Kidney (tissue), 14 donors: ENCODE results near the gene FAM114A2. TPM values are rescaled to one million over a fixed set of nuclear protein-coding genes. Genes with fewer than 3 reads are reported as not detected.

Experiments
- DNase-seq, 5 donors: peaks; one replicate each; pipeline ENCODE4 v3.0.0-alpha.2; 2013 to 2020
- FAIRE-seq: peaks from 2 replicates; lab custom pipeline; 2012; peaks lifted over from hg19 to GRCh38; lab: Jason Lieb, UNC
- H3K27ac ChIP-seq, 2 donors: one replicate each; pipeline ENCODE4 v1.7.0; 2013; ENCODE audit warnings: low read depth in 2 of 2, low read length in 2 of 2, inconsistent platforms in 1 of 2
- H3K27me3 ChIP-seq: one replicate; pipeline ENCODE4 v1.7.1; 2013; ENCODE audit warnings: low read length, inconsistent platforms; ENCODE audit not compliant: control insufficient read depth, insufficient read depth
- H3K36me3 ChIP-seq, 3 donors: one replicate each; pipeline versions ENCODE4 v1.7.0 to v1.7.1; 2013; ENCODE audit warnings: low read length in 3 of 3, control low read depth in 1 of 3, inconsistent platforms in 1 of 3; ENCODE audit not compliant: insufficient read depth in 3 of 3, control insufficient read depth in 2 of 3
- H3K4me1 ChIP-seq, 3 donors: one replicate each; pipeline versions ENCODE4 v1.7.0 to v1.7.1; 2013; ENCODE audit warnings: low read length in 3 of 3, inconsistent platforms in 1 of 3, low read depth in 1 of 3; ENCODE audit not compliant: control insufficient read depth in 2 of 3, insufficient read depth in 2 of 3
- H3K4me3 ChIP-seq, 3 donors: one replicate each; pipeline versions ENCODE4 v1.7.0 to v1.8.1; 2013; ENCODE audit warnings: low read length in 3 of 3, control low read depth in 1 of 3, inconsistent platforms in 1 of 3
- H3K9ac ChIP-seq, 3 donors: one replicate each; pipeline versions ENCODE4 v1.7.0 to v1.7.1; 2013; ENCODE audit warnings: low read length in 3 of 3, control low read depth in 1 of 3, inconsistent platforms in 1 of 3
- H3K9me3 ChIP-seq, 3 donors: one replicate each; pipeline versions ENCODE4 v1.7.0 to v1.7.1; 2013; ENCODE audit warnings: low read length in 3 of 3, control low read depth in 1 of 3, inconsistent platforms in 1 of 3; ENCODE audit not compliant: control insufficient read depth in 2 of 3, insufficient read depth in 1 of 3
- CTCF ChIP-seq: IDR thresholded peaks from 3 replicates; pipeline ENCODE4 v1.5.1; 2012; ENCODE audit warnings: mild to moderate bottlenecking, moderate library complexity, borderline replicate concordance; ENCODE audit not compliant: insufficient read depth; ENCODE audit errors: extremely low read depth
- intact Hi-C: fragments of 100-400 bp; cut with DNase I; formaldehyde crosslinking; loops from one replicate; pipeline ENCODE4 v1.11.1; 2022
- polyA plus RNA-seq: library from polyadenylated mRNA; stranded (reverse); fragments of 350-450 nt; fragmentation: Illumina TruSeq; extraction: RNeasy Lipid Tissue Mini Kit (QIAGEN cat#74804); gene quantifications from one replicate; pipeline ENCODE4 v1.2.3, GENCODE V29; 2014; ENCODE audit warnings: low read depth, low replicate concordance; ENCODE audit not compliant: insufficient read depth
- total RNA-seq: library from RNA; stranded (reverse); fragmentation: NEBNext Ultra II Directional; extraction: Animal tissue kit (Norgen Biotek cat#: 25700); gene quantifications from one replicate; pipeline ENCODE4 v1.2.1, GENCODE V29; 2021
- donor health status: control.
- donor health status: control.
- donor health status: control.
- donor health status: control.
- donor health status: control.
- donor health status: DM: yes; HTN: yes; CAD: no.
- donor health status: Normal renal cell carcinoma (clear cell type).

Gene FAM114A2
- total and polyA plus RNA-seq, 2 donors from 2014 or later: 12.9 to 36.2 TPM

DNA sequence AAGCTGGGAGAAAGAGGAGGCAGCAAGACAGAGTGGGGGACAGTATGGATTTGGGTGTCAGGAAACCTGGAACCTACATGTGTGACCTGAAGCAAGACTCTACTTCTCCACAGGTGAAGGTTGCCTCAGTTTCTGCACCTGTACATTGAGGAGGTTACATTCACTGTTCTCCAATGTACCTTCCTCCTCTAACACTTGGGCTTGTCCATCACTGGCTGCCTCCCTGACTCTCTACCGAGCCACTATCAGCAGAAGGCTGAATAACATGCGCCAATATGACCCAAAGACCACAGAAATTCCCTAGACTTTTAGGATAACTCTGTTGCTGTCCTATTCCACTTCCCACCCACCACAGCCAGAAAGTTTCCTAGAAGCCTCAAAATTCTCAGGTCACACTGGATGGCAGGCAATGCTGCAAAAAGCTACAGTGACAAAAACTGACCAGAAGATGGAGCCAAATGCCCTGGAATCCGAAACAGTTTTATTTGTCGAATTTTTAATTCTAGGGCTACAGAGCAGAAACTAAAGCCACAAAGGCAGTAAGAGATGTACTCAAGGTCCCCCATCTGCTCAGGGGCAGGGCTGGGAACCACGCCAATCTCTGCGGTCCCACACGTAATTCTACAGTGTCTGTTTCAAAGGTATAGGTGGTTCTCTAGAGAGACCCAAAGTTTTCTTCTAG lies 64.4 kb downstream of the FAM114A2 start:
- H3K27me3 ChIP-seq: no peaks in the 10 kb centered on the region
- H3K9ac ChIP-seq: no peak overlapping the region
- no peak overlapping the region for H3K27ac ChIP-seq
- no peaks in the 10 kb centered on the region for H3K4me1 ChIP-seq
- DNase-seq (peak in 3 of 5 donors; percentile 44 to 73 (median 68)), FAIRE-seq (peak; percentile 11)
- H3K9me3 ChIP-seq: no peaks in the 10 kb centered on the region
- no peaks in the 10 kb centered on the region for H3K36me3 ChIP-seq
- H3K4me3 ChIP-seq: no peak overlapping the region
- intact Hi-C loops: no loop called here
- peak; percentile 65 for TF ChIP-seq CTCF

- no peak for DNase-seq
- no peak overlapping the region for H3K4me3 ChIP-seq
- H3K9me3 ChIP-seq: no peaks in the 10 kb centered on the region
- no peak overlapping the region for H3K27ac ChIP-seq
- intact Hi-C loops: no loop called here
- no peak for TF ChIP-seq CTCF
- no peaks in the 10 kb centered on the region for H3K27me3 ChIP-seq
- no peak overlapping the region for H3K9ac ChIP-seq
- FAIRE-seq: no peak
- H3K36me3 ChIP-seq: no peaks in the 10 kb centered on the region
- no peaks in the 10 kb centered on the region for H3K4me1 ChIP-seq
These were observed 66.5 kb downstream of the FAM114A2 start for GRCh38 chr5:153972240-153972639.

DNA sequence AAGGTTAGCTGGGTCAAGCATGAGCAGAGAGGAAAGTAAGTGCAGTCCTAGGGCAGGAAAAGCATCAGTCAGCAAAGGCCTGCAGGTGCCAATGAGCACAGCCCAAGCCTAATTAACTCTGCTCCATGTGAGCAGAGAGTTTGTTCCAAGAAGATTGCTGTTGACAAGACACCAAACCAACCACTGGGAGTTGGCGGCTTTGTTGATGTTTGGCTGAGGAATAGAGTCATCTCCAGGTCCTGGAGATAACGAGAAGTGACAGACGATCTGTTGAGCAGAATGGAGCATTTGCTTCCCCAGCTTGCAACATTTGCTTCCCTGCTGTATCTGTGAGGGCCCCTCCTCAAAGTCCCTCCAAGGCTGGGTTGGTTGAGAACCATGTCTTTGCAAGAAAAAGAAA lies 68.2 kb downstream of the FAM114A2 start:
- no peaks in the 10 kb centered on the region for H3K27me3 ChIP-seq
- no peak overlapping the region for H3K27ac ChIP-seq
- no peak overlapping the region for H3K9ac ChIP-seq
- no peaks in the 10 kb centered on the region for H3K9me3 ChIP-seq
- H3K4me1 ChIP-seq: no peaks in the 10 kb centered on the region
- DNase-seq: no peak
- intact Hi-C loops: no loop called here
- no peak for TF ChIP-seq CTCF
- no peak for FAIRE-seq
- H3K4me3 ChIP-seq: no peak overlapping the region
- H3K36me3 ChIP-seq: no peaks in the 10 kb centered on the region

- TF ChIP-seq CTCF: no peak
- FAIRE-seq: no peak
- intact Hi-C loops: no loop called here
- H3K4me3 ChIP-seq: no peak overlapping the region
- no peak overlapping the region for H3K9ac ChIP-seq
- H3K9me3 ChIP-seq: no peaks in the 10 kb centered on the region
- DNase-seq: no peak
- H3K27me3 ChIP-seq: no peaks in the 10 kb centered on the region
- no peaks in the 10 kb centered on the region for H3K4me1 ChIP-seq
- H3K27ac ChIP-seq: no peak overlapping the region
- no peaks in the 10 kb centered on the region for H3K36me3 ChIP-seq
These were observed 69.2 kb downstream of the FAM114A2 start for GRCh38 chr5:153969563-153969895.
